HG02884 (cell line): ENCODE data around the gene ADAM15.

Source experiments
- ATAC-seq: cut with Tn5 transposase; IDR thresholded peaks from one replicate; pipeline ENCODE4 v1.9.1; 2021; ENCODE audit warnings: mild to moderate bottlenecking, moderate library complexity; ENCODE audit not compliant: unreplicated experiment

Gene ADAM15

GRCh38 chr1:155030243-155030795, 20.8 kb upstream of the ADAM15 start:
- no peak for ATAC-seq

GRCh38 chr1:155030899-155031298, 20.2 kb upstream of the ADAM15 start:
- ATAC-seq, result no peak

- ATAC-seq, result no peak
Measured at GRCh38 chr1:155032886-155033285, 18.2 kb upstream of the ADAM15 start.

GRCh38 chr1:155033524-155033923, 17.6 kb upstream of the ADAM15 start, which contains the start of the genes DCST1 and DCST2:
DCST1 (plus strand) TSS chr1:155033824; CDS start chr1:155034037, 213 bp downstream.
DCST2 (minus strand) TSS chr1:155033781; CDS start chr1:155033701, 80 bp downstream.
- no peak for ATAC-seq

GRCh38 chr1:155034318-155035208, 16.6 kb upstream of the ADAM15 start:
- no peak for ATAC-seq

- no peak for ATAC-seq
Measured at GRCh38 chr1:155035936-155036335, 15.2 kb upstream of the ADAM15 start.

- ATAC-seq, result no peak
Measured at GRCh38 chr1:155037043-155037442, 14.1 kb upstream of the ADAM15 start.

- ATAC-seq, result no peak
Measured at GRCh38 chr1:155037851-155038441, 13.2 kb upstream of the ADAM15 start.

GRCh38 chr1:155038602-155039307, 12.4 kb upstream of the ADAM15 start:
- no peak for ATAC-seq

- ATAC-seq, result no peak
Measured at GRCh38 chr1:155039308-155039669, 11.8 kb upstream of the ADAM15 start.

GRCh38 chr1:155040358-155041093, 10.6 kb upstream of the ADAM15 start:
- ATAC-seq, result no peak

GRCh38 chr1:155042789-155043188, 8.3 kb upstream of the ADAM15 start:
- no peak for ATAC-seq

- ATAC-seq, result no peak
Measured at GRCh38 chr1:155043301-155043702, 7.8 kb upstream of the ADAM15 start.

- no peak for ATAC-seq
Measured at GRCh38 chr1:155043793-155044192, 7.3 kb upstream of the ADAM15 start.

- no peak for ATAC-seq
Measured at GRCh38 chr1:155044365-155044764, 6.8 kb upstream of the ADAM15 start.

GRCh38 chr1:155044812-155045657, 6.1 kb upstream of the ADAM15 start:
- no peak for ATAC-seq

- no peak for ATAC-seq
Measured at GRCh38 chr1:155048449-155049334, 2.4 kb upstream of the ADAM15 start.

- ATAC-seq, result no peak
Measured at GRCh38 chr1:155049651-155050559, 1.2 kb upstream of the ADAM15 start.
